Colonic mucosa (tissue), 4 donors: ENCODE data around the gene PSKH1. TPM values are rescaled to one million over a fixed set of nuclear protein-coding genes. Genes with fewer than 3 reads are reported as not detected.

Source experiments
- DNase-seq: peaks from one replicate; pipeline ENCODE4 v3.0.0-alpha.2; 2020
- H3K27ac ChIP-seq: fragments of 200-600 bp; one replicate; pipeline ENCODE4 v1.8.0; 2021
- H3K27me3 ChIP-seq: fragments of 200-600 bp; one replicate; pipeline ENCODE4 v1.8.0; 2021
- H3K36me3 ChIP-seq: fragments of 200-600 bp; one replicate; pipeline ENCODE4 v1.8.0; 2021
- H3K4me1 ChIP-seq: fragments of 200-600 bp; one replicate; pipeline ENCODE4 v1.8.0; 2021; ENCODE audit warnings: mild to moderate bottlenecking
- H3K4me3 ChIP-seq: fragments of 200-600 bp; one replicate; pipeline ENCODE4 v1.8.0; 2021
- H3K9ac ChIP-seq, 2 donors: one replicate each; pipeline ENCODE4 v1.7.0; 2013; ENCODE audit warnings: control low read depth in 2 of 2, low read depth in 2 of 2, low read length in 2 of 2
- H3K9me3 ChIP-seq: fragments of 200-600 bp; one replicate; pipeline ENCODE4 v1.8.0; 2021
- CTCF ChIP-seq: fragments of 200-600 bp; IDR thresholded peaks from one replicate; pipeline ENCODE4 v1.8.0; 2022; ENCODE audit warnings: antibody characterized with exemption, mild to moderate bottlenecking
- intact Hi-C: fragments of 100-400 bp; cut with DNase I; formaldehyde crosslinking; loops from one replicate; pipeline ENCODE4 v1.14.1; 2022
- total RNA-seq, 2 donors: library from RNA; stranded (reverse); fragmentation: NEBNext Ultra II Directional in 1 of 2; extraction: Animal tissue kit (Norgen Biotek cat#: 25700) in 1 of 2; gene quantifications; one replicate each; pipeline ENCODE4 v1.2.1, GENCODE V29; 2021
- donor health status: healthy.
- donor health status: DM: no; HTN: no; CAD: no.
- donor health status: DM: no; HTN: no; CAD: no.

The PSKH1 gene
- total RNA-seq, 2 donors from 2014 or later: 24.5 to 34.7 TPM

- H3K27ac ChIP-seq: no peak overlapping the region
- peaks cover 6% of the 10 kb centered on the region for H3K4me1 ChIP-seq
- no peaks in the 10 kb centered on the region for H3K27me3 ChIP-seq
- H3K9me3 ChIP-seq: no peaks in the 10 kb centered on the region
- H3K4me3 ChIP-seq: no peak overlapping the region
- H3K9ac ChIP-seq: peak overlapping the region; percentile 36 to 42
- no peak for DNase-seq
- intact Hi-C loops: no loop called here
- no peaks in the 10 kb centered on the region for H3K36me3 ChIP-seq
- no peak for TF ChIP-seq CTCF
These were observed 70.7 kb downstream of the PSKH1 start for GRCh38 chr16:67963662-67964321.

- no peak for DNase-seq
- H3K9me3 ChIP-seq: no peaks in the 10 kb centered on the region
- no peak overlapping the region for H3K27ac ChIP-seq
- H3K4me3 ChIP-seq: no peak overlapping the region
- intact Hi-C loops: no loop called here
- peak overlapping the region in 1 of 2 donors; percentile 36 for H3K9ac ChIP-seq
- H3K36me3 ChIP-seq: no peaks in the 10 kb centered on the region
- H3K4me1 ChIP-seq: peaks cover 6% of the 10 kb centered on the region
- no peaks in the 10 kb centered on the region for H3K27me3 ChIP-seq
- TF ChIP-seq CTCF: no peak
These were observed 71.5 kb downstream of the PSKH1 start for GRCh38 chr16:67964477-67965131.

GRCh38 chr16:67965668-67966548 lies 72.9 kb downstream of the PSKH1 start:
- no peaks in the 10 kb centered on the region for H3K27me3 ChIP-seq
- no peak overlapping the region for H3K4me3 ChIP-seq
- peaks cover 6% of the 10 kb centered on the region for H3K4me1 ChIP-seq
- no peaks in the 10 kb centered on the region for H3K36me3 ChIP-seq
- no peak overlapping the region for H3K27ac ChIP-seq
- no peaks in the 10 kb centered on the region for H3K9me3 ChIP-seq
- DNase-seq: no peak
- peak overlapping the region in 1 of 2 donors; percentile 85 for H3K9ac ChIP-seq
- no peak for TF ChIP-seq CTCF
- intact Hi-C loops: no loop called here

- Histone ChIP-seq H3K4me3 (peak overlapping the region; percentile 83), H3K27me3 (no peaks in the 10 kb centered on the region), H3K4me1 (peaks cover 6% of the 10 kb centered on the region), H3K9me3 (no peaks in the 10 kb centered on the region), H3K27ac (no peak overlapping the region), H3K9ac (peak overlapping the region; percentile 5 to 85), H3K36me3 (no peaks in the 10 kb centered on the region)
- TF ChIP-seq CTCF: no peak
- no peak for DNase-seq
- intact Hi-C loops: no loop called here
These were observed 73.6 kb downstream of the PSKH1 start for GRCh38 chr16:67966549-67967182.
